PC-3 (cell line): Measurements from ENCODE around the gene GTSF1L.

ENCODE experiments used
- CTCF ChIP-seq: fragments of 300-600 bp; sonication (generic); conservative IDR thresholded peaks from 2 replicates; pipeline ENCODE4 v1.5.1; 2017; ENCODE audit warnings: antibody characterized with exemption, low read depth, mild to moderate bottlenecking, low read length
- EZH2 ChIP-seq: fragments of 300-600 bp; sonication (generic); IDR thresholded peaks from one replicate; pipeline ENCODE4 v1.6.1; 2017; ENCODE audit warnings: antibody characterized with exemption, mild to moderate bottlenecking, low read length; ENCODE audit not compliant: unreplicated experiment

- TF ChIP-seq EZH2 (no peak), CTCF (no peak)
These were observed 50.4 kb downstream of the GTSF1L start for GRCh38 chr20:43676368-43676767.
